ENCODE data around the gene TCTN2. TPM values are rescaled to one million over a fixed set of nuclear protein-coding genes. Genes with fewer than 3 reads are reported as not detected.

Gene TCTN2
- total and polyA plus RNA-seq, 2 donors (not counting 1 experiment from before 2014, with no cell fraction given): 7.9 to 14.8 TPM

- Histone ChIP-seq H3K9me3 (ENCODE audit: control insufficient read depth, insufficient read depth, low read depth, low read length) (no peaks in the 10 kb centered on the region), H4K20me1 (ENCODE audit: control insufficient read depth, extremely low read depth, insufficient read depth, low read length) (no peaks in the 10 kb centered on the region), H3K27me3 (ENCODE audit: control insufficient read depth, insufficient read depth, low read length) (no peaks in the 10 kb centered on the region), H2AFZ (ENCODE audit: low read length) (no peak overlapping the region), H3K36me3 (ENCODE audit: control insufficient read depth, insufficient read depth, low read length) (no peaks in the 10 kb centered on the region), H3K4me2 (ENCODE audit: extremely low read depth, insufficient read depth, low read length) (no peak overlapping the region), H3K79me2 (ENCODE audit: control insufficient read depth, insufficient read depth, low read length) (no peaks in the 10 kb centered on the region), H3K9ac (ENCODE audit: insufficient read depth, low read length) (no peak overlapping the region), H3K27ac (ENCODE audit: insufficient read depth, low read length) (no peak overlapping the region), H3K4me3 (replicated peaks in 1 of 4; ENCODE audit: control extremely low read depth in 1 of 4, insufficient read depth in 1 of 4, low read depth in 3 of 4, low read length in 4 of 4) (no peak overlapping the region), H3K4me1 (ENCODE audit: control insufficient read depth, extremely low read depth, insufficient read depth, low read length) (no peaks in the 10 kb centered on the region)
- TF ChIP-seq CTCF (conservative IDR thresholded peaks at IDR 0.05 in 1 of 2, IDR thresholded peaks at IDR 0.05 in 1 of 2; ENCODE audit: low read depth in 1 of 2, low read length in 2 of 2): no peak
- TF ChIP-seq EZH2 (IDR thresholded peaks at IDR 0.05; ENCODE audit: low read length, missing control alignments): no peak
- no peak for DNase-seq (ENCODE audit: low read depth in 2 of 2)
Observed at GRCh38 chr12:123678981-123679380, 8.1 kb downstream of the TCTN2 start.

GRCh38 chr12:123681605-123682004, 10.7 kb downstream of the TCTN2 start:
- H3K27ac ChIP-seq (ENCODE audit: insufficient read depth, low read length): no peak overlapping the region
- H3K4me2 ChIP-seq (ENCODE audit: extremely low read depth, insufficient read depth, low read length): no peak overlapping the region
- H3K4me1 ChIP-seq (ENCODE audit: control insufficient read depth, extremely low read depth, insufficient read depth, low read length): no peaks in the 10 kb centered on the region
- H3K9me3 ChIP-seq (ENCODE audit: control insufficient read depth, insufficient read depth, low read depth, low read length): no peaks in the 10 kb centered on the region
- TF ChIP-seq CTCF (conservative IDR thresholded peaks at IDR 0.05 in 1 of 2, IDR thresholded peaks at IDR 0.05 in 1 of 2; ENCODE audit: low read depth in 1 of 2, low read length in 2 of 2): no peak
- TF ChIP-seq EZH2 (IDR thresholded peaks at IDR 0.05; ENCODE audit: low read length, missing control alignments): no peak
- no peak for DNase-seq (ENCODE audit: low read depth in 2 of 2)
- H3K9ac ChIP-seq (ENCODE audit: insufficient read depth, low read length): no peak overlapping the region
- no peaks in the 10 kb centered on the region for H3K27me3 ChIP-seq (ENCODE audit: control insufficient read depth, insufficient read depth, low read length)
- no peaks in the 10 kb centered on the region for H3K36me3 ChIP-seq (ENCODE audit: control insufficient read depth, insufficient read depth, low read length)
- no peaks in the 10 kb centered on the region for H4K20me1 ChIP-seq (ENCODE audit: control insufficient read depth, extremely low read depth, insufficient read depth, low read length)
- H2AFZ ChIP-seq (ENCODE audit: low read length): no peak overlapping the region
- H3K79me2 ChIP-seq (ENCODE audit: control insufficient read depth, insufficient read depth, low read length): no peaks in the 10 kb centered on the region
- H3K4me3 ChIP-seq (replicated peaks in 1 of 4; ENCODE audit: control extremely low read depth in 1 of 4, insufficient read depth in 1 of 4, low read depth in 3 of 4, low read length in 4 of 4): no peak overlapping the region

GRCh38 chr12:123683964-123684363, 13.1 kb downstream of the TCTN2 start:
- no peak overlapping the region for H2AFZ ChIP-seq (ENCODE audit: low read length)
- H3K36me3 ChIP-seq (ENCODE audit: control insufficient read depth, insufficient read depth, low read length): no peaks in the 10 kb centered on the region
- no peak overlapping the region for H3K4me3 ChIP-seq (replicated peaks in 1 of 4; ENCODE audit: control extremely low read depth in 1 of 4, insufficient read depth in 1 of 4, low read depth in 3 of 4, low read length in 4 of 4)
- no peak for DNase-seq (ENCODE audit: low read depth in 2 of 2)
- no peak overlapping the region for H3K4me2 ChIP-seq (ENCODE audit: extremely low read depth, insufficient read depth, low read length)
- no peak overlapping the region for H3K27ac ChIP-seq (ENCODE audit: insufficient read depth, low read length)
- no peaks in the 10 kb centered on the region for H3K4me1 ChIP-seq (ENCODE audit: control insufficient read depth, extremely low read depth, insufficient read depth, low read length)
- no peak for TF ChIP-seq EZH2 (IDR thresholded peaks at IDR 0.05; ENCODE audit: low read length, missing control alignments)
- no peak for TF ChIP-seq CTCF (conservative IDR thresholded peaks at IDR 0.05 in 1 of 2, IDR thresholded peaks at IDR 0.05 in 1 of 2; ENCODE audit: low read depth in 1 of 2, low read length in 2 of 2)
- no peaks in the 10 kb centered on the region for H3K79me2 ChIP-seq (ENCODE audit: control insufficient read depth, insufficient read depth, low read length)
- no peaks in the 10 kb centered on the region for H3K27me3 ChIP-seq (ENCODE audit: control insufficient read depth, insufficient read depth, low read length)
- H3K9me3 ChIP-seq (ENCODE audit: control insufficient read depth, insufficient read depth, low read depth, low read length): no peaks in the 10 kb centered on the region
- no peaks in the 10 kb centered on the region for H4K20me1 ChIP-seq (ENCODE audit: control insufficient read depth, extremely low read depth, insufficient read depth, low read length)
- no peak overlapping the region for H3K9ac ChIP-seq (ENCODE audit: insufficient read depth, low read length)

Measured in fibroblast of lung (primary cell).